Neuronal stem cell (in vitro differentiated cells): ENCODE measurements around the gene ATP8B1.

ENCODE experiments used
- DNase-seq: peaks from one replicate; pipeline ENCODE4 v3.0.0-alpha.2; 2013; ENCODE audit warnings: low spot score
- H2AFZ ChIP-seq: one replicate; pipeline ENCODE4 v1.6.1; 2013; ENCODE audit warnings: mild to moderate bottlenecking, low read length, inconsistent platforms
- H2AK5ac ChIP-seq: 2 replicates; pipeline ENCODE4 v1.6.1; 2013; ENCODE audit warnings: low read depth, mild to moderate bottlenecking, inconsistent platforms, low read length, moderate library complexity, mixed read lengths
- H2BK120ac ChIP-seq: 2 replicates; pipeline ENCODE4 v1.6.1; 2013; ENCODE audit warnings: low read depth, mild to moderate bottlenecking, inconsistent platforms, low read length, moderate library complexity, mixed read lengths
- H2BK12ac ChIP-seq: one replicate; pipeline ENCODE4 v1.6.1; 2013; ENCODE audit warnings: low read length, inconsistent platforms
- H2BK15ac ChIP-seq: 2 replicates; pipeline ENCODE4 v1.6.1; 2013; ENCODE audit warnings: mild to moderate bottlenecking, low read length, inconsistent platforms, mixed read lengths
- H2BK5ac ChIP-seq: one replicate; pipeline ENCODE4 v1.6.1; 2013; ENCODE audit warnings: inconsistent platforms, mild to moderate bottlenecking, low read length, moderate library complexity
- H3K14ac ChIP-seq: one replicate; pipeline ENCODE4 v1.6.1; 2013; ENCODE audit warnings: low read length, inconsistent platforms
- H3K18ac ChIP-seq: 2 replicates; pipeline ENCODE4 v1.6.1; 2013; ENCODE audit warnings: low read length, inconsistent platforms
- H3K23ac ChIP-seq: 2 replicates; pipeline ENCODE4 v1.6.1; 2013; ENCODE audit warnings: low read depth, mild to moderate bottlenecking, mixed read lengths, low read length, inconsistent platforms; ENCODE audit not compliant: poor library complexity
- H3K27ac ChIP-seq: replicated peaks from 3 replicates; pipeline ENCODE4 v1.5.1; 2013; ENCODE audit warnings: low read length, inconsistent platforms
- H3K27me3 ChIP-seq, 3 experiments: 2 replicates each; pipeline ENCODE4 v1.6.1; 2013; ENCODE audit warnings: low read length in 3 of 3, mild to moderate bottlenecking in 2 of 3, inconsistent platforms in 1 of 3, low read depth in 1 of 3, mixed read lengths in 1 of 3, moderate library complexity in 1 of 3; ENCODE audit not compliant: control insufficient read depth in 3 of 3, insufficient read depth in 3 of 3
- H3K36me3 ChIP-seq, 2 donors: replicated peaks in 1 of 2; 2 replicates each; pipeline ENCODE4 v1.6.1; 2013; ENCODE audit warnings: low read length in 2 of 2; ENCODE audit not compliant: control insufficient read depth in 2 of 2, insufficient read depth in 2 of 2
- H3K4ac ChIP-seq: 2 replicates; pipeline ENCODE4 v1.6.1; 2013; ENCODE audit warnings: inconsistent platforms, mild to moderate bottlenecking, low read length, moderate library complexity
- H3K4me1 ChIP-seq, 2 donors: 1 replicate in 1 of 2; 2 replicates in 1 of 2; pipeline ENCODE4 v1.6.1; 2013; ENCODE audit warnings: low read length in 2 of 2, low read depth in 1 of 2; ENCODE audit not compliant: control insufficient read depth in 2 of 2, insufficient read depth in 1 of 2
- H3K4me2 ChIP-seq: one replicate; pipeline ENCODE4 v1.6.1; 2013; ENCODE audit warnings: mild to moderate bottlenecking, low read length, inconsistent platforms; ENCODE audit not compliant: insufficient read depth, poor library complexity, severe bottlenecking
- H3K4me3 ChIP-seq, 2 donors: 2 replicates each; pipeline ENCODE4 v1.5.1; 2013; ENCODE audit warnings: low read length in 2 of 2, mild to moderate bottlenecking in 2 of 2, inconsistent platforms in 1 of 2, moderate library complexity in 1 of 2
- H3K79me1 ChIP-seq: one replicate; pipeline ENCODE4 v1.6.1; 2013; ENCODE audit warnings: low read depth, mild to moderate bottlenecking, inconsistent platforms, low read length, moderate library complexity
- H3K9ac ChIP-seq: one replicate; pipeline ENCODE4 v1.6.1; 2013; ENCODE audit warnings: mild to moderate bottlenecking, low read depth, low read length, inconsistent platforms; ENCODE audit not compliant: poor library complexity
- H3K9me3 ChIP-seq, 2 donors: replicated peaks in 1 of 2; 2 replicates each; pipeline versions ENCODE3 to v1.6.1; 2013; ENCODE audit warnings: low read length in 2 of 2, mild to moderate bottlenecking in 2 of 2, inconsistent platforms in 1 of 2, low read depth in 1 of 2, mixed read lengths in 1 of 2, moderate library complexity in 1 of 2; ENCODE audit not compliant: control insufficient read depth in 2 of 2, insufficient read depth in 1 of 2
- H4K8ac ChIP-seq: one replicate; pipeline ENCODE4 v1.6.1; 2013; ENCODE audit warnings: low read depth, mild to moderate bottlenecking, inconsistent platforms, low read length, moderate library complexity
- H4K91ac ChIP-seq: one replicate; pipeline ENCODE4 v1.6.1; 2013; ENCODE audit warnings: low read length, low read depth, mild to moderate bottlenecking, inconsistent platforms; ENCODE audit not compliant: poor library complexity
- WGBS, 2 donors: extraction: QIAGEN DNeasy Blood & Tissue Kit; methylation state at CpG; one replicate each; pipeline ENCODE4 v1.1.7; 2013; ENCODE audit warnings: missing lambda C conversion rate in 2 of 2, mixed read lengths in 1 of 2; ENCODE audit not compliant: insufficient read length in 2 of 2, insufficient replicate concordance in 1 of 2; ENCODE audit errors: extremely low coverage in 2 of 2; 5-methylcytosine and 5-hydroxymethylcytosine counted together

The ATP8B1 gene

DNA sequence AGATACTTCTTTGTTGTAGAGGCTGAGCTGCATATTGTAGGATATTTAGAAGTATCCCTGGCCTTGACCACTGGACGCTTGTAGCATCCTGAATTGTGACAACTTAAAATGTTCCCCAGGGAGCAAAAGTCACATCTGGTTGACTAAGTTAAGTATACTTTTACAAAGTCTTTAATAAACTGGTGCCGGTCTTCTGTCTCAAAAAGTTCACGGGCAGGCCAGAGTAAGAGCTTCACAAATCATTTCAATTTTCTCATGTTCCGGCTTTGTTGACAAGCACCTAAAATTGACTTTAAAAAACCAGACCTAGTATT lies 18.4 kb downstream of the ATP8B1 start:
- H3K27ac ChIP-seq: no peak overlapping the region
- H2AFZ ChIP-seq: no peak overlapping the region
- no CpG with 5 or more reads among the region's 4 CpGs for WGBS, 2 donors

DNA sequence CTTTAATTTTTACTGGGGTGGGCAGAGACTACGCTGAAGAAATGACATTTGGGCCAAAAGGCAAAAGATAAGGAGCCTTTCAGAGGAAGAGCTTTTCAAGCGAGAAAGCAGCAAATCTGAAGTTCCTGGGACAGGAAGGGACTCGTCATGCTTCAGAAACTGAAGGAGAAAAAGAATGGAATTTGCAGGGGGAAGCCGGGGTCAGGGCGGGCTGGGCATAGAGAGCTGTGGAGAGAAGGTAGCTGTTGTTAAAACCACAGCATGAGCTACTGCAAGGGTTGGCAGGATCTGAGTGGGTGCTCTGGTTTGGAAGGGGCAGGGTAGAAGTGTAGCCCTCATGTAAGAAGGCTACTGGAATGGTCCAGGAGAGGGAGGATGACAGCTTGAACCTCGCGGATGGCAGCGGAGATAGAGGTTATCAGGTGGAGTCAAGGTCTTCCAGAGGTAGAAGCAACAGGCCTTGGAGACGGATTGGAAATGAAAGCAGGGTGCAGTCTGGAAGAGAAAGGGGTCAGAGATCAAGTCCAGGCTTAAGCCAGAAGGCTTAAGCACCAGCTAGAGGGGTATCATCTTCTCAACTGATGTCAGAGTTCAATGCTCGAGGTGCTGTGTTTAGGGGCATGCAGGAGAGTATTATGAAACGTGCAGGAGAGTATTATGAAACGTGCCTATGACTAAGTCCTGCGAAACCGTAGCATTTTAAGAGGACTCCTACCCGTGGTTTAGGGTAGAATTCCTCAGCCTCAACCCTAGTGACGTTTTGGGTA lies 18.9 kb downstream of the ATP8B1 start:
- Histone ChIP-seq H3K18ac (no peak overlapping the region), H3K36me3 (no peaks in the 10 kb centered on the region), H3K14ac (no peak overlapping the region), H2AFZ (peak overlapping the region; percentile 60), H3K9me3 (no peaks in the 10 kb centered on the region), H2BK120ac (no peak overlapping the region), H3K4me3 (no peak overlapping the region), H3K9ac (no peak overlapping the region), H3K4me1 (peaks cover 0 to 10% of the 10 kb centered on the region in 2 donors), H3K27me3 (no peaks in the 10 kb centered on the region), H4K8ac (no peak overlapping the region), H3K27ac (no peak overlapping the region), H3K4me2 (no peak overlapping the region), H3K4ac (no peak overlapping the region), H2BK15ac (no peak overlapping the region), H3K79me1 (no peaks in the 10 kb centered on the region), H2BK5ac (no peak overlapping the region), H3K23ac (no peak overlapping the region), H2AK5ac (no peak overlapping the region), H2BK12ac (no peak overlapping the region), H4K91ac (no peak overlapping the region)
- no CpG with 5 or more reads among the region's 16 CpGs for WGBS, 2 donors
- no peak for DNase-seq

More for the DNA sequence above, 18.4 kb downstream of the ATP8B1 start:
- H4K8ac ChIP-seq: no peak overlapping the region
- H2BK5ac ChIP-seq: no peak overlapping the region
- H3K4me3 ChIP-seq: no peak overlapping the region
- no peak overlapping the region for H3K14ac ChIP-seq
- H3K4me1 ChIP-seq: peaks cover 0 to 10% of the 10 kb centered on the region in 2 donors
- H2AK5ac ChIP-seq: no peak overlapping the region
- H3K27me3 ChIP-seq: no peaks in the 10 kb centered on the region
- no peak overlapping the region for H2BK12ac ChIP-seq
- no peak for DNase-seq
- no peak overlapping the region for H4K91ac ChIP-seq
- H3K18ac ChIP-seq: no peak overlapping the region
- H3K4me2 ChIP-seq: no peak overlapping the region
- no peak overlapping the region for H3K9ac ChIP-seq
- H2BK15ac ChIP-seq: no peak overlapping the region
- H3K36me3 ChIP-seq: no peaks in the 10 kb centered on the region
- no peak overlapping the region for H3K4ac ChIP-seq
- no peaks in the 10 kb centered on the region for H3K9me3 ChIP-seq
- no peaks in the 10 kb centered on the region for H3K79me1 ChIP-seq
- H3K23ac ChIP-seq: no peak overlapping the region
- H2BK120ac ChIP-seq: no peak overlapping the region

DNA sequence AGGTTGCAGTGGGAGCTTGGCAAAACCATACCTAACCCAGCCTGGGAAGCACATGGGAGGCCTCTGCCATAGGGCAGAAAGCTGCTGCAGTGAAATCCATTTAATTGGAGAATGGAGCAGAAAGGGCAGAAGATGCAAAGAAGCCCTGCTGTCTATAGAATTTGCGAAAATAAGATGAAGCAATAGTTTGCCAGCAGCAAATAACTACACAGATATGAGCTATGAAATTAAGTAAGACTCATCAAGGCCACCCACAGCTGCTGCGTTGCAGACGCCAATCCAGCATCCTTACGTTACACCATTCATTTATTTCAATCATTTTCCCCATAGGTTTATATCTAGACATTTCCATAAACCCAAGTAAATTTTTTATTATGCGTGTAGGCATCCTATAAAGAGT lies 21.1 kb downstream of the ATP8B1 start:
- no peak overlapping the region for H2BK5ac ChIP-seq

DNA sequence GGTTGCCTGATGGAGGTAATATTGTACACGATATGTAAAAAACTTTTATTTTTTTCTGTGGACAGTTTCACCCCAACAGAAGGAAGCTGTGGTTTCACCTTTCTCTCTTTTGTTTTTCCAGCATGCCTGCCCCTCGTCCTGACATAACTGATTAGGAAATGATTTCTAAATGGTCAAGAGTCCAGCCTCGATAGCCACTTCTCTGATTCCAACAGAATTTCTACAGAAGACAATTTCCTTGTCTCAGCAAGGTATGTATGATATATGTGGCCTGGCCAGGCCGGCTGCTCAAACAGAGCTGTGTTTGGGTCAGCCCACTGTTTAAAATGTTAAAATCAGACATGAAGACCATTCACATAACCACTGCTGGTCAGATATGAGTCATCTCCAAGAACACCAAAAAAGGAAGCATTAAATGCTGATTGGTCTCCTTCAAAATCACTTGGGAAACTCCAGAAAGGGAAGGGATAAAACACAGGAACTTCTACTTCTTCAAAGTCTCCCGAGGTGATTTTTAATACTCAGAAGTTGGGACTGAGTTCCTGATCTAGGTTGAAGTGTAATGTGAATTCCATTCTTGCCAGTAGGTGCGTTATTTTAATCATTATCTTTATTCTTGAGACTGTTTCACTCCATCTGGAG lies 22.3 kb downstream of the ATP8B1 start:
- no peak overlapping the region for H2AK5ac ChIP-seq
- H4K91ac ChIP-seq: no peak overlapping the region
- no peak overlapping the region for H3K4me2 ChIP-seq
- no peak overlapping the region for H3K23ac ChIP-seq
- H3K18ac ChIP-seq: no peak overlapping the region
- DNase-seq: no peak
- peak overlapping the region; percentile 69 for H2AFZ ChIP-seq
- no peaks in the 10 kb centered on the region for H3K79me1 ChIP-seq
- no peak overlapping the region for H2BK12ac ChIP-seq
- no peak overlapping the region for H3K9ac ChIP-seq
- H3K4ac ChIP-seq: no peak overlapping the region
- H3K4me1 ChIP-seq: peaks cover 0 to 10% of the 10 kb centered on the region in 2 donors
- no peak overlapping the region for H2BK5ac ChIP-seq
- H2BK120ac ChIP-seq: no peak overlapping the region
- WGBS, 2 donors: no CpG with 5 or more reads among the region's 6 CpGs
- H3K9me3 ChIP-seq: no peaks in the 10 kb centered on the region
- no peak overlapping the region for H2BK15ac ChIP-seq
- H3K4me3 ChIP-seq: no peak overlapping the region
- no peak overlapping the region for H4K8ac ChIP-seq
- no peaks in the 10 kb centered on the region for H3K36me3 ChIP-seq
- H3K27me3 ChIP-seq: no peaks in the 10 kb centered on the region
- H3K27ac ChIP-seq: no peak overlapping the region
- H3K14ac ChIP-seq: no peak overlapping the region

More for the DNA sequence above, 21.1 kb downstream of the ATP8B1 start:
- Histone ChIP-seq H3K23ac (no peak overlapping the region), H3K27me3 (no peaks in the 10 kb centered on the region), H3K4ac (no peak overlapping the region), H3K18ac (no peak overlapping the region), H2BK15ac (no peak overlapping the region), H3K14ac (no peak overlapping the region), H3K27ac (no peak overlapping the region), H4K91ac (no peak overlapping the region), H2AK5ac (no peak overlapping the region), H2BK120ac (no peak overlapping the region), H3K4me3 (no peak overlapping the region), H2BK12ac (no peak overlapping the region), H4K8ac (no peak overlapping the region), H3K4me2 (no peak overlapping the region), H3K9me3 (no peaks in the 10 kb centered on the region), H3K79me1 (no peaks in the 10 kb centered on the region), H3K36me3 (no peaks in the 10 kb centered on the region), H3K4me1 (peaks cover 0 to 10% of the 10 kb centered on the region in 2 donors), H3K9ac (no peak overlapping the region), H2AFZ (no peak overlapping the region)
- WGBS, 2 donors: no CpG with 5 or more reads among the region's 5 CpGs
- no peak for DNase-seq
